RWPE1 (cell line): ENCODE measurements around the gene ARID4A.

Experiments
- CTCF ChIA-PET: fragments of 350-600 bp; sonication (Branson Sonifier 250); formaldehyde crosslinking; extraction: SDS; loops from one replicate; lab custom pipeline; 2021; lab: Yijun Ruan, JAX
- POLR2A ChIA-PET: fragments of 400-600 bp; formaldehyde crosslinking; extraction: SDS; loops from one replicate; lab custom pipeline; 2020; ENCODE audit warnings: antibody characterized with exemption; ENCODE audit not compliant: low non-redundant PET; lab: Yijun Ruan, JAX
- DNase-seq: peaks from one replicate; pipeline ENCODE4 v3.0.0; 2012; ENCODE audit warnings: low spot score
- H3K27ac ChIP-seq: fragments of 450-650 bp; 2 replicates; pipeline ENCODE4 v1.5.1; 2017
- TF ChIP-seq, protein P1 (sequence below): fragments of 450-650 bp; conservative IDR thresholded peaks from 2 replicates; pipeline ENCODE4 v1.5.1; 2017; ENCODE audit warnings: low read depth, mild to moderate bottlenecking

The ARID4A gene

DNA sequence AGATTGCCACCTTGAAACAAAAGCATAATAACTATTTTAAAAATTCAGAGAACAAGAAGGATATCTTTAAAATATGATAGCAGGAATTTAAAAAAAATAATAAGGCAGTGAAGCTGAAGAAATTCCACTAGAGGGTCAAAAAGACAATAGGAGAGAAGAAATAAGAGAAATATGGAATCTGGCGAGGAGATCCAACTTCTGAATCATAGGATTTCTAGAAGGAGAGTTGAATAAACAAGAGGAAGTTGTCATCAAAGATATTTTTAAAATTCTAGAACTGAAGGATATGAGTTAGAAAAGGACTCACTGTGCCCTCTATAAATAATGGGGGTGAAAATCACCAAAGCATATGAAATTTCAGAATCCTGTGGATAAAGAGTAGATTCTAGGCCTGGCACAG lies 70.6 kb downstream of the ARID4A start:
- CTCF ChIA-PET = interaction anchor here (0.7 kb wide), 1 partner anchor 254 kb away, joined by 4 read pairs; no protein-coding TSS in a partner anchor
- TF ChIP-seq, protein P1, sequence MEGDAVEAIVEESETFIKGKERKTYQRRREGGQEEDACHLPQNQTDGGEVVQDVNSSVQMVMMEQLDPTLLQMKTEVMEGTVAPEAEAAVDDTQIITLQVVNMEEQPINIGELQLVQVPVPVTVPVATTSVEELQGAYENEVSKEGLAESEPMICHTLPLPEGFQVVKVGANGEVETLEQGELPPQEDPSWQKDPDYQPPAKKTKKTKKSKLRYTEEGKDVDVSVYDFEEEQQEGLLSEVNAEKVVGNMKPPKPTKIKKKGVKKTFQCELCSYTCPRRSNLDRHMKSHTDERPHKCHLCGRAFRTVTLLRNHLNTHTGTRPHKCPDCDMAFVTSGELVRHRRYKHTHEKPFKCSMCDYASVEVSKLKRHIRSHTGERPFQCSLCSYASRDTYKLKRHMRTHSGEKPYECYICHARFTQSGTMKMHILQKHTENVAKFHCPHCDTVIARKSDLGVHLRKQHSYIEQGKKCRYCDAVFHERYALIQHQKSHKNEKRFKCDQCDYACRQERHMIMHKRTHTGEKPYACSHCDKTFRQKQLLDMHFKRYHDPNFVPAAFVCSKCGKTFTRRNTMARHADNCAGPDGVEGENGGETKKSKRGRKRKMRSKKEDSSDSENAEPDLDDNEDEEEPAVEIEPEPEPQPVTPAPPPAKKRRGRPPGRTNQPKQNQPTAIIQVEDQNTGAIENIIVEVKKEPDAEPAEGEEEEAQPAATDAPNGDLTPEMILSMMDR = no peak
- POLR2A ChIA-PET = no interaction called here
- H3K27ac ChIP-seq = no peak overlapping the region
- DNase-seq = no peak

DNA sequence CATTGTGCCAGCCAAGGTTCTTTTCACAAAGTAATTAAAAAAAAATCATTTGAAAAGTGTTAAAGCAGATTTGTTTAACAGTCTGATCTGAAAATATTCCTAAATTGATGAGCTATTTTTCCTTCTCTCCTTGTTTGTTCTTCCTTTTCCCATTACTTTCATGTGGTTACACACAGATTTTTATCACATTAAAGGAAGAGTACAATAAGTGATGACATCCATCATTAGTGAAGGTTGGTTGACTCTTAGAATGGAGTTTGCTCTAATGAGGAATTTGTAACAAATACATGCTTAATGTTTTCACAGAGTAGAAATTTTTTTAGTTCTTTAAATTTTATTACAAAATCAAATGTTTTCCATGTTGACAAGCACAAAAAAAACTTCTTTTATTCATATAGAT lies 78.4 kb downstream of the ARID4A start:
- ChIA-PET CTCF (no interaction called here), POLR2A (no interaction called here)
- TF ChIP-seq, protein P1 = no peak
- DNase-seq = no peak
- H3K27ac ChIP-seq = no peak overlapping the region

DNA sequence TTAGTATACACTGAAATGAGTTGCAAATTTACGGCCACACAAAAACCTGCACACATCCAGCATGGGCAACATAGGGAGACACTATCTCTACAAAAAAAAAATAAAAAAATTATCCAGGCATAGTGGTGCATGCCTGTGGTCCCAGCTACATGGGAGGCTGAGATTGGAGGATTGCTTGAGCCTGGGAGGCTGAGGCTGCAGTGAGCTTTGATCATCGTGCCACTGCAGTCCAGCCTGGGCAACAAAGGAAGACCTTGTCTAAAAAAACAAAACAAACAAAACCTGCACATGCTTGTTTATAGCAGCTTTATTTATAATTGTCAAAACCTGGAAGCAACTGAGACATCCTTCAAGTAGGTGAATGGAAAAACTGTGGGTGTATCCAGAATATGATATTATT lies 92.5 kb downstream of the ARID4A start:
- ChIA-PET POLR2A (no interaction called here), CTCF (interaction anchor here (0.7 kb wide), 1 partner anchor 27 kb away, joined by 4 read pairs; no protein-coding TSS in a partner anchor)
- TF ChIP-seq, protein P1 = no peak
- DNase-seq = no peak
- no peak overlapping the region for H3K27ac ChIP-seq

DNA sequence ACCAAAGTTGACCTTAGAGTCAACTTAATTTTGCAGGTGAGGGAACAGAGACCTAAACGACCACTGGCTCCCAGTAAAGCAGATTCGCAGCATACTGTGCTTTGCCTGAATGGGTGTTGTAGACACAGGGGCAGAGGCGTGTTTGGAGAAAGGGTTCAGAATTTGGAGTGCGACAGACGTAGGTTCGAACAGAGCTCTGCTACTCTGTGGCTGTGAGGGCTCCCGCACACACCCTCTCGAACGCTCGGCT lies 97.1 kb downstream of the ARID4A start:
- ChIA-PET CTCF (interaction anchor here (0.6 to 1.5 kb wide), 7 partner anchors 9 to 36 kb away, joined by 3 to 6 read pairs (median 3); partner anchors contain the start of genes KIAA0586 and TIMM9), POLR2A (no interaction called here)
- TF ChIP-seq, protein P1 = no peak
- no peak overlapping the region for H3K27ac ChIP-seq
- DNase-seq = no peak

DNA sequence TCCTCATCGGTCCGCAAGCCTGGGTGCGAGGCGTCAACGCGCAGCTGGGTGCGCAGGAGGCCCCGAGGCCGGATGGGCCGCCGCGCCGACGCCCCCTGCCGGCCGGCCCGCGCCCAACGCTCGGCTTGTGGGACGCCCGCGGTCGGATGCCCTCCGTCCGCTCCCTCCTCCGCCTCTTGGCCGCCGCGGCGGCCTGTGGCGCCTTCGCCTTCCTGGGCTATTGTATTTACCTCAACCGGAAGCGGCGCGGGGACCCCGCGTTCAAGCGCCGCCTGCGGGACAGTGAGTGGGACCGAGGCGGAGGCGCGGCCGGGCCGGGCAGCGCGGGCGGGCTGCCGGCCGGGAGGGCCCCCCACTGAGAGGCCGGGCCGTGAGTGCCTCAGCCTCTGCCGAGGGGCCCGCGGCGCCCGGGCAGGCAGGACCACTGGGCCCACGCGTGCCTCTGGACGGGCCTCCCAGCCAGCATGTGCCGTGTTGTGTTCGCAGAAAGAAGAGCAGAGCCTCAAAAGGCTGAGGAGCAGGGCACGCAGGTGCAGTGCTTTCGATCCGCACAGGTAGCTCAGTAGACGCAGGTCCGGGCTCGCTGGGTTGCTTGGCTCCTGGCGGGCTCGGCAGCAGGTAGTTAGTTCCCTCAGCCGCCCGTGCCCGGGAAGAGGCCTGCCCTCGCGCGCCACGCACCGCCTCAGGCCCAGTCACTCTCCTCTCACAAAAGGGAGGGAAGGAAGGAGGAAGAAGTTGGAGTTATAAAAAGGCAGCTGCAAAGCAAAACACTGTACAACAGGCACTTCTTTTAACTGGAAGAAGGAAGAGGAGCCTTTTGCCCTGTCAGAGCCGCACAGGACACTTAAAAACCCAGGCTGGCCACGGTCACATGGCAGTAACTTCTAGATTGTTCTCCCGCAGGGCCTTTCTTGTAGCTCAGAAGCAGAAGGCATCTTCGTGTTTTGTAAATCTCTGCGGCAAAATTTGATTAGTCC lies 97.7 kb downstream of the ARID4A start, which contains the start of gene TOMM20L:
Gene TOMM20L (plus strand): TSS at position 119 of the 977 bp plus-strand sequence. CDS start 28 bp downstream, at position 147.
- POLR2A ChIA-PET = no interaction called here
- TF ChIP-seq, protein P1 = peak; percentile 90
- peak; percentile 62 for DNase-seq
- CTCF ChIA-PET = interaction anchor here (0.6 to 1.5 kb wide), 11 partner anchors 10 to 206 kb away, joined by 3 to 6 read pairs (median 3); partner anchors contain the start of genes KIAA0586 and TIMM9
- peak within 1 kb of the TSS; percentile 39; the same call in 1 of the 2 replicates for H3K27ac ChIP-seq

DNA sequence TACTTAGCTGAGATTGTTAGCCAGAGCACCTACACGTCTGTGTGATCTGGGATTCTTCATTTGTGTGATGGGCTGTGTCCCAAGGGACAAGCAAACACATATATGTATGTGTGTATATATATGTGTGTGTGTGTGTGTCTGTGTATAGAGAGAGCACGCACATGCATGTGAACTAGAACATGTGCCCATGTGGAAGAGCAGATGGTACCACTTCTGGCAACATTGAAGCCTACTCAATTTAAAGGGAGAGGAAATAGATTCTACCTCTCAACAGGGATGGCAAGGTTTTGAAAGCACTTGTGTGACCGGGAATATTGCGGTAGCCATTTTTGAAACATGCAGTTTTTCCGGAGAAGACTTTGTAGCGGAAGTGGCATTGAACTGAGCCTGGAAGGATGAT lies 98.8 kb downstream of the ARID4A start:
- TF ChIP-seq, protein P1 = no peak
- ChIA-PET CTCF (interaction anchor here (0.6 kb wide), 2 partner anchors 22 to 26 kb away, joined by 3 to 8 read pairs; no protein-coding TSS in a partner anchor), POLR2A (no interaction called here)
- H3K27ac ChIP-seq = no peak overlapping the region
- no peak for DNase-seq
